Hematopoietic multipotent progenitor cell treated with erythropoietin and hydrocortisone succinate and interleukin-3 and kit ligand, for 4 days (in vitro differentiated cells): Measurements from ENCODE around the gene KMT2E.
"Not testable (repeated sequence)": the region's sequence is repeated elsewhere in the genome, so short reads cannot be mapped to it uniquely, and the experiment has no call there.

ENCODE experiments used
- DNase-seq: peaks from one replicate; pipeline ENCODE4 v3.0.0-alpha.2; 2015

The KMT2E gene

DNA sequence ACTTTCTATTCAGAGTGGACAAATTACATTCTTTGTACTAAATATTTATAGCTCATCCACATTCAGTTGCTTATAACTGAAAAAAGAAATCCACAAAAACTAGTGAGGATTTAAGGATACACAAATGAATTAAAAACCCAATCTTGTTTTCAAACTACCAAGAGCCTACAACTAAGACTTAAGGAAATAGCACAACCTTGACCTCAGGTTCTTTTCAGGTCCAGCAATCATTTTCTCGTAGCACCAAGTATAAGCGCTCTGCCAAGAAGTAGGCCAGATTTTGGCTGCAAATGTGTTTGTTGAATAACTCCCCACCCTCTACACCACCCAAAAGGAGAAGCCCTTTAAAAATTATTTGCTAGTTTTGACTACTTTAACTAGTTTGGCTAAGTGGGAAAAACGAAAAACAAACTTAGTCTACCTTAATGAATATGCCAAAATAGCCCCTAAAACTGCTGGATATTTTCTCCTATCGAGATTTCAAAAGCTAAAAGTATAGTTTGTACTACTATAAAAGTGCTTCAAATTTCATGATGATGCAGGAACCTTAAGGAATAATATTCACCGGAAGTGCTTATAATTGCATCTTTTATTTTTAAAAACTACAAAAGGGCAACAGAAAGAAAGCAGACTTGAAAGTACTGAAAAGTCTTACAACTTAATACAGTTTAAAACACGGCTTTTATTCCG lies 2.7 kb upstream of the KMT2E start:
- DNase-seq = peak; percentile 33

DNA sequence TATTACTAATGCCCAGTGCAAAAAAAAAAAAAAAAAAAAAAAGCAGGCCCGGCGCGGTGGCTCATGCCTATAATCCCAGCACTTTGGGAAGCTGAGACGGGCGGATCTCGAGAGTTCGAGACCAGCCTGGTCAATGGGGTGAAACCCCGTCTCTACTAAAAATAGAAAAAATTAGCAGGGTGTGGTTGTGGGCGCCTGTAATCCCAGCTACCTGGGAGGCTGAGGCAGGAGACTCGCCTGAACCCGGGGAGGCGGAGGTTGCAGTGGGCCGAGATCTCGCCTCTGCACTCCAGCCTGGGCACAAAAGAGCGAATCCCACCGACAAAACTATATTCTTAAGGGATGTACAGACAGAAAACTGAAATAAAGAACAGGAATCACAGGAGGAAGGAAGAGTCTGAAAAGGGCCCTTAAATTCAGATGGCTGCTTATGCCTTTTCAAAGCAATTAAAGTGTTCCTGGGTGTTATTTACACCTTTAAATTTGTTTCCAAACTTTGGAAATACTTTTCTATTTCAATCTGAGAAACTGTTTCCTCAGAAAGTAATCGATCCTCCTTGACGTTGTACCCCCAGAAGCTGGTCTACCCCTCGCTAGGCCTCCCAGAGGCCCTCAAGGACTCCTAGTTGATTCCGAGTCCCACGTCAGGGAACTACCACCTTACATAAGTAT lies 2.0 kb upstream of the KMT2E start:
- peak; percentile 37 for DNase-seq

GRCh38 chr7:105012503-105013220 lies 1.3 kb upstream of the KMT2E start:
- DNase-seq = peak; percentile 99

DNA sequence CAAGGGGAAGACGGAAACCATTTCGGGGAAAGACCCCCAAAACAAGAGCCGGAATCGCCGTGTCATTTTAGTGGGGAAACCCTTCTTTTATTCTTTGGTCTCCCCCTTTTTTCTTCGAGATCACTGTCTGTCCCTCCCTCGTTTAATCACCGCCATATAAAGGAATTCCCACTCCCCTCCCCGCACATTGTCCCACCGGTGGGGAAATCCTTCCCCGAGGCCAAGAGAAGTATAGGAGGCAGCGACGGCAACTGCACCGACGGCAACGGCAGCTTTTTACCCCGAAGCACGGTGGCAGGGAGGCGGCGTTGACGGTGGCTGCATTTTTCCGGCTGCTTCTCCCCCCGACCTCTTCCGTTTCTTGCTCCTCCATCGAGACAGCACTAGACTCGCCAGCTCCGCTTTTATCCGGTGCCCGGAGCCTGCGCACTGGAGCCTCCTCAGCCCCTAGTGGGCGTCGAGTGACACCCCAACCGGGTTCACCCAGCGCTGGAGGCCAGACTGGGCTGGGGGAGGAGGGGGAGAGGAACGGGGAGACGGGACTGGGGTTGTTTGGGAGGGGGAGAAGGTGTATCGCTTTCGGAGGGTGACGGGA lies 687 bp upstream of the KMT2E start:
- DNase-seq = peak; percentile 97

DNA sequence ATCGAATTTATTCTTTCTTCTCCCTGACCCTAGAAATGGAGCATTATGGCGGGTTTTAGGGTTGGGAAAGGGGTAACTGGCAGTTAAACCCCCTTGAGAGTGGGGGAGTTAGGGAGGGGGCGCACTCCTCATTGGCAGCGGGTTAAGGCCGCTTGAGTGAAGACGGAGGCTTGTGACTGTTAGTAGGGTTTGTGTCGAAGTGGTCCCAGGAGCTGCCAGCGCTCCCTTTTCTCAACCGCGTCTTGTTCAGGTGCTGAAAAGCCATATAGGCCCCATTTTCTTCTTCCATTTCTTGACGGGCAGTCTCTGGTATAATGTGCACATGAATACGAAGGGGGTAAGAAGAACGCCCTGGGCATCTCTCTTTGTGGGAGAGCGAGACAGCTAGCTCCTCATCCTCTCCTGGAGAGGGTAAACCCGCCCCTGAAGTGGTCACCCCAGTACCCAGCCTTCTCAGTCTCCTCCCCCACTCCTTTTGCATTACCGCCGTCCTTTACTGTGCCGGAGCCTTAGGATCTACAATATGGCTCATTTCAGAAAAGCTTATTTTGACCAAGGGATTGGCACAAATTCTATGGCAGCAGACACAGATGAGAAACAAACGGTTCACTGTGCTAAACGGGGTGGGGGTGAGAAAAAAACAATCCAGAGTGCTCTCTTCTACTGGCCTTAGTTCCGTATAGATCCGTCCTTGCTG lies 836 bp downstream of the KMT2E start:
- peak; percentile 87 for DNase-seq

- peak; percentile 83 for DNase-seq
Measured at GRCh38 chr7:105015390-105015965, 1.5 kb downstream of the KMT2E start.

DNA sequence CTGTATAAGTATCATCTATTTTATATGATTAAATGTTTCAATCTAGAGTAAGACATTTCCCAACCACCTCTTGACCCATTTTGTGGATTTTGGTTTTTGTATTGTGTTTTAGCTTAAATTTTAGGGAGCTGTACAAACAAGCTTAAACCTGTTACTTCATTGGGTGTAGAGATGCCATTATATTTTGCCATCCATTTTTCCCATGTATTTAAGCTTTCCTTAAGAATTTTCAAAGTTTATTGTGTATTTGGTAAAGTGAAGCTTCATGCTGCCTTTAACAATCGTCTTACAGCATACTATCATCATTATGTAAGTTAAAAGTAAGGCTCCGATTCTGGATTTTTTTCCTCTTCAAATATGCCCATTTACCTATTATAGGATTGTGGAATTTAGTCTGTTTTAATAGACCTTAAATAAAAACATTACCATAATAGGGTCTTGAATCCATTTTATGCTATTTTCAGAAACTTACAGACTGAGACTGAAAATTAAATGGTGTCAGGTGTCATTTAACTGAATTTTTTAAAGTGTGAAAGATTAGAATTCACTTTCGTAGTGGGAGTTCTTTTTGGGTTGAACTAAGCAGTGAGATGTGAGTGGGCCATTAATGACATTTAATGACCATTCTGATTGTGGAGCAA lies 2.2 kb downstream of the KMT2E start:
- DNase-seq = no peak

GRCh38 chr7:105016709-105017656 lies 3.0 kb downstream of the KMT2E start:
- no peak for DNase-seq

GRCh38 chr7:105017657-105018365 lies 3.8 kb downstream of the KMT2E start:
- DNase-seq = peak; percentile 47

DNA sequence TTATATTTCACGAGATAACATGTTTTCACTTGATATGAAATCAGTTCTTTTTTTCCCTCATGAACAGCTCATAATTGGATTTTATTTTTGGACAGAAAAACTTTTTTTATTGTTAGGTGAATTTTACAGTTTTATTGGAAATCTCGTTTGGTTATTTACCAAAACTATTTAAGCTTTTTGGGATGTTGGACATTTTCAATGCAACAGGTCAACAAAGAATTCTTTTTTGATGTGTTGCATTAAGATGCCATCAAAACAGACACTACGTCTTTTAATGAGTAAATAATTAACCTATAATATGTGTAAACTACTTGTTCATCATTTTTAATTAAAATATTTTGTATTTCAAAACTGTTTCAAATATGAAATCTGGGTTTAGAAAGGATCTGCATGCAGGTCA lies 5.3 kb downstream of the KMT2E start:
- DNase-seq = no peak

DNA sequence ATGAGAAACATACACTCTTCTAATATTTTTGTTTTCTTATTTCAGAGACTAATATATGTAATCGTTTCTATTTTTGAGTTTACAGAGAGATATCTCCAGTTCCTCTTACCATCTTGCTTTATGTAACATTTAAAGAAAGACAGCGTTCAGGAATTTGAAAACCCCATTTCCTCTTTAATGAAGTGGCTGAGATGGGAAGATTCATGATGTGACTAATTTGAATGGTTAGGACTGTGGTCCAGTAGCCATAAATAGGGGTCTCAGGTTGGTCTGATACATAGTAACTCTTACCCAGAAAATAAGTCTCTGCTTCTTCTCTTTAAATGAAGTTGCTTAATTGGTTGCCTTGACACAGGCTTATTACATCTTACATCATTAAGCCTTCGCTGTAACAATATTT lies 6.9 kb downstream of the KMT2E start:
- DNase-seq = no peak

GRCh38 chr7:105021352-105021751 lies 7.3 kb downstream of the KMT2E start:
- DNase-seq = no peak

GRCh38 chr7:105021967-105022366 lies 8.0 kb downstream of the KMT2E start:
- no peak for DNase-seq

DNA sequence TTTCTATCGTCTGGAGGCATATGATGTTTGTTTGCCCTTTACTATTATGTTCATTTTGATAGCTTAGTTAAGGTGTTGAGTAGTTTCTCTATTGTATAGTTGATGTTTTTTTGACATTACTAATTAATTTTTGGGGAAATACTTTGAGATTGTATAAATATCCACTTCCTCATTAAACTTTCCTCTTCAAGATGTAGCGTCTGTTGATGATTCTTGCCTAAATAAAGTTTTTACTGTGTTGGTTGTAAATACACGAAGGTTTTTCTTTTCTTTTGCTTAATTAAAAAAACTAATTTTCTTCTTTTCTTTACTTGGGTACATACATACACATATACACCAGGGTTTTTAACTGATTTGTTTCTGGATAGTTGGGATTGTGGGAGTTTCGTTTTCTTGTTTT lies 8.5 kb downstream of the KMT2E start:
- DNase-seq = no peak

DNA sequence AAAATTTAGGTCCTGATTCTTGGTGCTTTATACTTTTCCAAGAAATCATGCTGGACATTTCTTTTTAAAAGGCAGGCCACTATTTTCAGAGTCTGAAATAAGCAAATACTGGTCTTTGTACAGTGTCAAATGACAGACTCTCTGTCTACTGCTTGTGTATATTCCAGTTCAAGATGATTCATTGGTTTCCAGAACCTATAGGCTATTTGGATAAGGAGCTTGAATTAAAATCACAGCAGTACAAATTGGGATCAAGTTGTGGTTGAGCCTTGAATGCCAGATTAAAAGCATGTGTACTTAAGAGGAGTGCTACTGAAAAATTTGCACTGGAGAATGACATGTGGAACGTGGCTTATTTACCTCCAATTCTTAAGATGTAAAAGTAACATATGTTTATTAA lies 10.7 kb downstream of the KMT2E start:
- no peak for DNase-seq

- no peak for DNase-seq
Measured at GRCh38 chr7:105026750-105027149, 12.7 kb downstream of the KMT2E start.

- DNase-seq = no peak
Measured at GRCh38 chr7:105027176-105027853, 13.3 kb downstream of the KMT2E start.

DNA sequence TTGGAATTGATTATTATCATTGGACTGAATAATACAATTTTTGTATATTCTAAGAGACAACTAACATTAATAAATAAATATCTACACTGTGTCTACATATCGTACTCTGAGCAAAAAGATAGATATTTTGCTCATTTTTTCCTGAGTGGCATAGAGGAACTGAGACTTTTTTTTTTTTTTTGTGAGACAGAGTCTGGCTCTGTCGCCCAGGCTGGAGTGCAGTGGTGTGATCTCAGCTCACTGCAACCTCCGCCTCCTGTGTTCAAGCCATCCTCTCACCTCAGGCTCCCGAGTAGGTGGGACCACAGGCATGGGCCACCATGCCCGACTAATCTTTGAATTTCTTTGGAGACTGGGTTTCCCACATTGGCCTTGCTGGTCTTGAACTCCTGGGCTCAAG lies 14.0 kb downstream of the KMT2E start:
- DNase-seq = no peak

GRCh38 chr7:105028941-105029340 lies 14.9 kb downstream of the KMT2E start:
- DNase-seq = not testable (repeated sequence)

- DNase-seq = no peak
Measured at GRCh38 chr7:105030447-105030846, 16.4 kb downstream of the KMT2E start.
